H1 (cell line): ENCODE measurements around the gene PFN4. TPM values are rescaled to one million over a fixed set of nuclear protein-coding genes. Genes with fewer than 3 reads are reported as not detected.

ENCODE experiments used
- CTCF ChIA-PET: fragments of 300-600 bp; sonication (Branson Sonifier 250); formaldehyde crosslinking; loops from one replicate; lab custom pipeline; 2021; ENCODE audit not compliant: partially characterized antibody; lab: Charles Lee
- POLR2A ChIA-PET: fragments of 300-600 bp; sonication (Branson Sonifier 250); formaldehyde crosslinking; loops from one replicate; lab custom pipeline; 2021; ENCODE audit warnings: inconsistent platforms; ENCODE audit not compliant: partially characterized antibody; lab: Charles Lee
- DNase-seq, 2 experiments: peaks; one replicate each; pipeline versions ENCODE4 v3.0.0 to v3.0.0-alpha.2; 2010 to 2022; ENCODE audit warnings: low spot score in 2 of 2, low read depth in 1 of 2, mixed read lengths in 1 of 2
- FAIRE-seq: peaks from 2 replicates; lab custom pipeline; 2011; peaks lifted over from hg19 to GRCh38; lab: Jason Lieb, UNC
- H2AFZ ChIP-seq: 2 replicates; pipeline ENCODE4 v1.8.1; 2012; ENCODE audit warnings: low read length, inconsistent platforms
- H2AK5ac ChIP-seq: 2 replicates; pipeline ENCODE4 v1.6.1; 2013; ENCODE audit warnings: low read depth, low read length
- H2BK120ac ChIP-seq: replicated peaks from 2 replicates; pipeline ENCODE3; 2013; ENCODE audit warnings: low read depth, low read length, inconsistent platforms
- H2BK12ac ChIP-seq: 2 replicates; pipeline ENCODE4 v1.6.1; 2013; ENCODE audit warnings: low read depth, low read length
- H2BK15ac ChIP-seq: 2 replicates; pipeline ENCODE4 v1.6.1; 2013; ENCODE audit warnings: low read length
- H2BK20ac ChIP-seq: 2 replicates; pipeline ENCODE4 v1.6.1; 2013; ENCODE audit warnings: low read length
- H2BK5ac ChIP-seq: 2 replicates; pipeline ENCODE4 v1.6.1; 2013; ENCODE audit warnings: low read depth, low read length
- H3K14ac ChIP-seq: 2 replicates; pipeline ENCODE4 v1.6.1; 2013; ENCODE audit warnings: inconsistent platforms; ENCODE audit not compliant: insufficient read length
- H3K18ac ChIP-seq: 2 replicates; pipeline ENCODE4 v1.6.1; 2013; ENCODE audit warnings: low read length; ENCODE audit errors: extremely low read depth
- H3K23ac ChIP-seq: 2 replicates; pipeline ENCODE4 v1.6.1; 2013; ENCODE audit warnings: inconsistent platforms; ENCODE audit not compliant: insufficient read length
- H3K23me2 ChIP-seq: 2 replicates; pipeline ENCODE4 v1.6.1; 2013; ENCODE audit warnings: low read depth, low read length
- H3K27ac ChIP-seq: 2 replicates; pipeline ENCODE4 v1.6.1; 2011; ENCODE audit warnings: low read depth, low read length, inconsistent platforms
- H3K27me3 ChIP-seq, 4 experiments: replicated peaks in 1 of 4; 1 replicate in 1 of 4; 2 replicates in 3 of 4; pipeline versions ENCODE4 v1.6.1 to v1.8.1; 2011 to 2013; ENCODE audit warnings: low read length in 3 of 4, mild to moderate bottlenecking in 3 of 4, inconsistent platforms in 2 of 4, mixed read lengths in 2 of 4, moderate library complexity in 1 of 4; ENCODE audit not compliant: control insufficient read depth in 3 of 4, insufficient read depth in 3 of 4; ENCODE audit errors: extremely low read depth in 1 of 4
- H3K36me3 ChIP-seq, 4 experiments: 2 replicates each; pipeline versions ENCODE4 v1.6.1 to v1.8.1; 2011 to 2013; ENCODE audit warnings: mild to moderate bottlenecking in 4 of 4, low read length in 3 of 4, moderate library complexity in 2 of 4, control low read depth in 1 of 4, inconsistent platforms in 1 of 4; ENCODE audit not compliant: insufficient read depth in 4 of 4, control insufficient read depth in 2 of 4
- H3K4ac ChIP-seq: replicated peaks from 2 replicates; pipeline ENCODE3; 2013; ENCODE audit warnings: low read length, low read depth, mixed read lengths, inconsistent platforms; ENCODE audit not compliant: insufficient read length
- H3K4me1 ChIP-seq, 4 experiments: replicated peaks in 1 of 4; 1 replicate in 1 of 4; 2 replicates in 3 of 4; pipeline versions ENCODE4 v1.6.1 to v1.8.1; 2011 to 2013; ENCODE audit warnings: low read length in 3 of 4, inconsistent platforms in 2 of 4, mixed read lengths in 1 of 4; ENCODE audit not compliant: insufficient read depth in 4 of 4, control insufficient read depth in 3 of 4
- H3K4me2 ChIP-seq, 2 experiments: 2 replicates each; pipeline versions ENCODE4 v1.6.1 to v1.8.1; 2011 to 2013; ENCODE audit warnings: low read depth in 2 of 2, low read length in 2 of 2, control low read depth in 1 of 2, inconsistent platforms in 1 of 2, mild to moderate bottlenecking in 1 of 2; ENCODE audit not compliant: insufficient read depth in 1 of 2
- H3K4me3 ChIP-seq, 4 experiments: fragments of 200-600, 300-600 bp in 1 of 4; sonication (generic), shearing (Covaris generic), sonication (Bioruptor Twin) in 1 of 4; 2 replicates each; pipeline versions ENCODE4 v1.5.1 to v1.8.1; 2011 to 2016; ENCODE audit warnings: low read length in 4 of 4, low read depth in 3 of 4, control low read depth in 2 of 4, inconsistent platforms in 2 of 4, mild to moderate bottlenecking in 2 of 4, mixed read lengths in 1 of 4, moderate library complexity in 1 of 4; ENCODE audit not compliant: insufficient read depth in 2 of 4; ENCODE audit errors: extremely low read depth in 1 of 4
- H3K56ac ChIP-seq: replicated peaks from 2 replicates; pipeline ENCODE3; 2013; ENCODE audit warnings: low read depth, mild to moderate bottlenecking, mixed read lengths, low read length, inconsistent platforms; ENCODE audit not compliant: insufficient read length
- H3K79me1 ChIP-seq: 2 replicates; pipeline ENCODE4 v1.6.1; 2013; ENCODE audit warnings: low read depth, low read length, control low read depth
- H3K79me2 ChIP-seq, 2 experiments: 2 replicates each; pipeline versions ENCODE4 v1.6.1 to v1.8.1; 2012 to 2013; ENCODE audit warnings: low read length in 2 of 2, mild to moderate bottlenecking in 2 of 2, inconsistent platforms in 1 of 2; ENCODE audit not compliant: insufficient read depth in 2 of 2, control insufficient read depth in 1 of 2
- H3K9ac ChIP-seq, 4 experiments: replicated peaks in 1 of 4; 1 replicate in 1 of 4; 2 replicates in 3 of 4; pipeline versions ENCODE4 v1.6.1 to v1.8.1; 2011 to 2013; ENCODE audit warnings: low read depth in 3 of 4, low read length in 3 of 4, control low read depth in 2 of 4, mild to moderate bottlenecking in 2 of 4, moderate library complexity in 2 of 4, inconsistent platforms in 1 of 4; ENCODE audit errors: extremely low read depth in 1 of 4
- H3K9me3 ChIP-seq, 2 experiments: 2 replicates each; pipeline versions ENCODE4 v1.6.1 to v1.8.1; 2012 to 2013; ENCODE audit warnings: mild to moderate bottlenecking in 2 of 2, moderate library complexity in 2 of 2, control low read depth in 1 of 2, inconsistent platforms in 1 of 2, low read depth in 1 of 2, low read length in 1 of 2, mixed read lengths in 1 of 2; ENCODE audit not compliant: insufficient read depth in 2 of 2
- H4K20me1 ChIP-seq, 2 experiments: replicated peaks in 1 of 2; 2 replicates each; pipeline versions ENCODE3 to v1.8.1; 2011 to 2013; ENCODE audit warnings: inconsistent platforms in 2 of 2, low read length in 2 of 2, mild to moderate bottlenecking in 1 of 2; ENCODE audit not compliant: insufficient read depth in 2 of 2, control insufficient read depth in 1 of 2
- H4K5ac ChIP-seq: 2 replicates; pipeline ENCODE4 v1.6.1; 2013; ENCODE audit warnings: low read length, low read depth, mixed read lengths, inconsistent platforms; ENCODE audit not compliant: insufficient read length
- H4K8ac ChIP-seq: 2 replicates; pipeline ENCODE4 v1.8.0; 2013; ENCODE audit warnings: mild to moderate bottlenecking, moderate library complexity, low read length, inconsistent platforms; ENCODE audit not compliant: insufficient read depth; ENCODE audit errors: extremely low read depth
- H4K91ac ChIP-seq: replicated peaks from 2 replicates; pipeline ENCODE3; 2013; ENCODE audit warnings: low read length, mixed read lengths, inconsistent platforms; ENCODE audit not compliant: insufficient read length
- CBX8 ChIP-seq: fragments of 300-800, 300-1000 bp; sonication (generic); IDR thresholded peaks from 2 replicates; pipeline ENCODE4 v1.7.1; 2016; ENCODE audit warnings: low read depth, low read length, borderline replicate concordance
- CHD2 ChIP-seq: IDR thresholded peaks from 2 replicates; pipeline ENCODE4 v1.6.1; 2012; ENCODE audit warnings: low read length, improper control_type of control experiment
- CTBP2 ChIP-seq: IDR thresholded peaks from 2 replicates; pipeline ENCODE4 v1.7.0; 2011; ENCODE audit warnings: borderline replicate concordance, mild to moderate bottlenecking, moderate library complexity, mixed read lengths, low read length; ENCODE audit not compliant: insufficient read depth, insufficient read length
- E2F6 ChIP-seq: IDR thresholded peaks from 2 replicates; pipeline ENCODE4 v1.6.1; 2012; ENCODE audit warnings: inconsistent platforms
- JUN ChIP-seq: IDR thresholded peaks from 2 replicates; pipeline ENCODE4 v1.6.1; 2011; ENCODE audit warnings: low read depth, mild to moderate bottlenecking, improper control_type of control experiment, low read length
- JUND ChIP-seq: IDR thresholded peaks from 2 replicates; pipeline ENCODE4 v1.6.1; 2011; ENCODE audit warnings: mild to moderate bottlenecking, improper control_type of control experiment, low read length
- RAD21 ChIP-seq, 2 experiments: IDR thresholded peaks in 1 of 2; conservative IDR thresholded peaks in 1 of 2; 2 replicates each; pipeline ENCODE4 v1.6.1; 2011; ENCODE audit warnings: low read depth in 2 of 2, low read length in 2 of 2, improper control_type of control experiment in 1 of 2, inconsistent platforms in 1 of 2, mild to moderate bottlenecking in 1 of 2, moderate library complexity in 1 of 2
- RBBP5 ChIP-seq: IDR thresholded peaks from 2 replicates; pipeline ENCODE4 v1.7.1; 2012; ENCODE audit warnings: low read depth, mild to moderate bottlenecking, inconsistent platforms, low read length, moderate library complexity, borderline replicate concordance
- SIX5 ChIP-seq: IDR thresholded peaks from 2 replicates; pipeline ENCODE4 v1.6.1; 2011; ENCODE audit warnings: mild to moderate bottlenecking, low read depth, low read length
- SP4 ChIP-seq: IDR thresholded peaks from 2 replicates; pipeline ENCODE4 v1.6.1; 2012; ENCODE audit warnings: low read length, inconsistent platforms
- WGBS, 2 experiments: shearing (Covaris generic) in 1 of 2; methylation state at CpG; one replicate each; pipeline versions ENCODE4 v1.1.6 to v1.1.7; 2013 to 2015; ENCODE audit warnings: low lambda C conversion rate in 2 of 2, mixed read lengths in 2 of 2, inconsistent platforms in 1 of 2, low coverage in 1 of 2, missing lambda C conversion rate in 1 of 2; ENCODE audit not compliant: insufficient replicate concordance in 2 of 2, insufficient coverage in 1 of 2, insufficient read length in 1 of 2; ENCODE audit errors: extremely low coverage in 1 of 2, missing lambda C conversion rate in 1 of 2; 5-methylcytosine and 5-hydroxymethylcytosine counted together
- polyA plus RNA-seq, 7 experiments: library from polyadenylated mRNA; depleted of rRNA in 3 of 7; stranded (reverse) in 5 of 7; unstranded in 2 of 7; fragments of >200 nt in 5 of 7; fragments of 200-250 nt in 2 of 7; gene quantifications; 1 replicate in 5 of 7; 2 replicates in 1 of 7; 4 replicates in 1 of 7; pipeline versions ENCODE4 v1.2.1 to v1.2.3, GENCODE V29; 2011 to 2013; ENCODE audit warnings: missing spikeins in 2 of 7, mixed read lengths in 2 of 7
- total RNA-seq: library from RNA; stranded (reverse); fragmentation: NEBNext Ultra II Directional; extraction: Animal tissue kit (Norgen Biotek cat#: 25700); gene quantifications from 2 replicates; pipeline ENCODE4 v1.2.1, GENCODE V29; 2021
- TF ChIP-seq, protein P1 (sequence below): IDR thresholded peaks from 2 replicates; pipeline ENCODE4 v1.6.1; 2011; ENCODE audit warnings: low read depth, mild to moderate bottlenecking, low read length; ENCODE audit not compliant: insufficient read depth

PFN4 gene
- total and polyA plus RNA-seq, 2 of the 8 experiments (the other 6 are each of a cell fraction or from before 2014, with no cell fraction given): not detected

GRCh38 chr2:24065341-24065740 is 57.8 kb downstream of the PFN4 start:
- no peaks in the 10 kb centered on the region for H4K20me1 ChIP-seq
- no peak overlapping the region for H2BK5ac ChIP-seq
- H3K27me3 ChIP-seq: no peaks in the 10 kb centered on the region
- no peak overlapping the region for H3K4me3 ChIP-seq
- no peak overlapping the region for H2BK20ac ChIP-seq
- H3K4ac ChIP-seq: no peak overlapping the region
- H2AK5ac ChIP-seq: no peak overlapping the region
- no peak overlapping the region for H3K27ac ChIP-seq
- ChIA-PET CTCF (interaction anchor here (0.6 to 2.7 kb wide), 2 partner anchors 18 to 39 kb away, joined by 3 to 11 read pairs; partner anchors contain the start of gene TP53I3), POLR2A (interaction anchor here (1.2 to 4.4 kb wide), 8 partner anchors 8 to 138 kb away, joined by 3 to 31 read pairs (median 4); partner anchors contain the start of genes ATAD2B, SF3B6 and TP53I3)
- H4K8ac ChIP-seq: no peak overlapping the region
- H3K4me1 ChIP-seq: no peaks in the 10 kb centered on the region
- H3K18ac ChIP-seq: no peak overlapping the region
- H2AFZ ChIP-seq: no peak overlapping the region
- no peak overlapping the region for H3K9ac ChIP-seq
- TF ChIP-seq CHD2 (no peak), JUND (no peak), CTBP2 (no peak), E2F6 (no peak), SIX5 (no peak), JUN (no peak), CBX8 (no peak), RAD21 (IDR thresholded peaks at IDR 0.05 in 1 of 2, conservative IDR thresholded peaks at IDR 0.05 in 1 of 2; ENCODE audit: low read depth in 2 of 2, low read length in 2 of 2) (no peak), RBBP5 (no peak), SP4 (no peak)
- TF ChIP-seq, protein P1, sequence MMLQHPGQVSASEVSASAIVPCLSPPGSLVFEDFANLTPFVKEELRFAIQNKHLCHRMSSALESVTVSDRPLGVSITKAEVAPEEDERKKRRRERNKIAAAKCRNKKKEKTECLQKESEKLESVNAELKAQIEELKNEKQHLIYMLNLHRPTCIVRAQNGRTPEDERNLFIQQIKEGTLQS: no peak
- no peak for DNase-seq
- H2BK15ac ChIP-seq: no peak overlapping the region
- no peak overlapping the region for H3K56ac ChIP-seq
- no peaks in the 10 kb centered on the region; a peak in 1 of 4 replicates for H3K79me2 ChIP-seq
- WGBS, 2 experiments: 82% methylated on average over 2 of the region's 2 CpGs; no CpG with 5 or more reads in 1 of the 2 experiments
- H3K36me3 ChIP-seq: peaks cover 2 to 47% (median 28%) of the 10 kb centered on the region in 4 experiments; a peak in 6 of 8 replicates
- H4K5ac ChIP-seq: no peak overlapping the region
- no peaks in the 10 kb centered on the region for H3K79me1 ChIP-seq
- H3K23me2 ChIP-seq: no peaks in the 10 kb centered on the region
- no peak overlapping the region for H4K91ac ChIP-seq
- FAIRE-seq: no peak
- H3K9me3 ChIP-seq: no peaks in the 10 kb centered on the region
- no peak overlapping the region for H2BK120ac ChIP-seq
- H3K23ac ChIP-seq: no peak overlapping the region
- no peak overlapping the region for H3K14ac ChIP-seq
- no peak overlapping the region for H3K4me2 ChIP-seq
- no peak overlapping the region for H2BK12ac ChIP-seq
